GM21390 (cell line): ENCODE results near the gene SMYD3.

Experiments used
- ATAC-seq: cut with Tn5 transposase; IDR thresholded peaks from one replicate; pipeline ENCODE4 v1.9.1; 2021; ENCODE audit not compliant: unreplicated experiment

Gene SMYD3

GRCh38 chr1:245937316-245938045, 569.6 kb downstream of the SMYD3 start:
- ATAC-seq = no peak

- no peak for ATAC-seq
Observed at GRCh38 chr1:245934409-245934808, 572.7 kb downstream of the SMYD3 start.

GRCh38 chr1:245933431-245934045, 573.5 kb downstream of the SMYD3 start:
- no peak for ATAC-seq

- ATAC-seq = no peak
Observed at GRCh38 chr1:245932302-245932972, 574.6 kb downstream of the SMYD3 start.

GRCh38 chr1:245931450-245931849, 575.6 kb downstream of the SMYD3 start:
- ATAC-seq = no peak

GRCh38 chr1:245929224-245929623, 577.9 kb downstream of the SMYD3 start:
- ATAC-seq = no peak

- no peak for ATAC-seq
Observed at GRCh38 chr1:245926888-245927287, 580.2 kb downstream of the SMYD3 start.

GRCh38 chr1:245923215-245923614, 583.9 kb downstream of the SMYD3 start:
- ATAC-seq = no peak

- ATAC-seq = no peak
Observed at GRCh38 chr1:245921417-245921816, 585.7 kb downstream of the SMYD3 start.

GRCh38 chr1:245917403-245917802, 589.7 kb downstream of the SMYD3 start:
- no peak for ATAC-seq

- no peak for ATAC-seq
Observed at GRCh38 chr1:245915841-245916240, 591.2 kb downstream of the SMYD3 start.

GRCh38 chr1:245915406-245915805, 591.7 kb downstream of the SMYD3 start:
- ATAC-seq = no peak

GRCh38 chr1:245908543-245908942, 598.5 kb downstream of the SMYD3 start:
- no peak for ATAC-seq

GRCh38 chr1:245906207-245906606, 600.9 kb downstream of the SMYD3 start:
- no peak for ATAC-seq

GRCh38 chr1:245903851-245904250, 603.2 kb downstream of the SMYD3 start:
- ATAC-seq = no peak

- ATAC-seq = no peak
Observed at GRCh38 chr1:245901565-245901964, 605.5 kb downstream of the SMYD3 start.

- no peak for ATAC-seq
Observed at GRCh38 chr1:245901037-245901436, 606.0 kb downstream of the SMYD3 start.

- no peak for ATAC-seq
Observed at GRCh38 chr1:245898581-245898980, 608.5 kb downstream of the SMYD3 start.

- ATAC-seq = no peak
Observed at GRCh38 chr1:245896258-245896657, 610.8 kb downstream of the SMYD3 start.

GRCh38 chr1:245895455-245895959, 611.6 kb downstream of the SMYD3 start:
- ATAC-seq = no peak

- no peak for ATAC-seq
Observed at GRCh38 chr1:245894843-245895242, 612.2 kb downstream of the SMYD3 start.

GRCh38 chr1:245893025-245893424, 614.1 kb downstream of the SMYD3 start:
- ATAC-seq = no peak
